ENCODE results near the gene SBNO1. TPM values are rescaled to one million over a fixed set of nuclear protein-coding genes. Genes with fewer than 3 reads are reported as not detected.

SBNO1 gene
- total RNA-seq, 1 experiment from 2014 or later = 43.8 TPM

- RAD21 ChIA-PET (ENCODE audit: low non-redundant PET in 1 of 2, low total read pairs in 2 of 2, uncharacterized antibody in 2 of 2, unreplicated experiment in 2 of 2) = no interaction called here
- H3K27me3 ChIP-seq (ENCODE audit: insufficient read depth, low read length) = no peaks in the 10 kb centered on the region
- H3K27ac ChIP-seq (ENCODE audit: low read depth, low read length) = no peak overlapping the region
- POLR2A ChIA-PET = no interaction called here
- peaks cover 92% of the 10 kb centered on the region for H3K79me2 ChIP-seq (ENCODE audit: insufficient read depth, low read length)
- no peak overlapping the region for H3K4me2 ChIP-seq (ENCODE audit: low read length)
- no peaks in the 10 kb centered on the region for H3K9me2 ChIP-seq (ENCODE audit: insufficient read depth)
- peaks cover 41 to 72% of the 10 kb centered on the region in 2 experiments for H3K36me3 ChIP-seq (ENCODE audit: control insufficient read depth in 1 of 2, insufficient read depth in 2 of 2, low read length in 2 of 2)
- H3K9me3 ChIP-seq (ENCODE audit: control insufficient read depth in 1 of 2, insufficient read depth in 1 of 2, low read depth in 1 of 2, low read length in 2 of 2) = no peaks in the 10 kb centered on the region
- H3K4me1 ChIP-seq (ENCODE audit: control insufficient read depth in 1 of 2, insufficient read depth in 2 of 2, low read length in 2 of 2) = peaks cover 0 to 3% of the 10 kb centered on the region in 2 experiments; a peak in 2 of 4 replicates
- H4K20me1 ChIP-seq (ENCODE audit: insufficient read depth) = no peaks in the 10 kb centered on the region
- ATAC-seq = no peak
- no peak overlapping the region for H2AFZ ChIP-seq (ENCODE audit: low read depth, low read length, poor library complexity, severe bottlenecking)
- TF ChIP-seq SRF (IDR thresholded peaks at IDR 0.05; ENCODE audit: low read depth) (no peak), ELF1 (IDR thresholded peaks at IDR 0.05; ENCODE audit: borderline replicate concordance, low read depth) (no peak), POLR2A (IDR thresholded peaks at IDR 0.05; ENCODE audit: borderline replicate concordance, extremely low read depth, insufficient read depth, insufficient read length) (no peak), REST (IDR thresholded peaks at IDR 0.05; ENCODE audit: low read depth) (no peak), EGR1 (IDR thresholded peaks at IDR 0.05; ENCODE audit: low read depth) (no peak), ATF3 (IDR thresholded peaks at IDR 0.05) (no peak), SIN3A (IDR thresholded peaks at IDR 0.05; ENCODE audit: low read depth) (no peak), YY1 (IDR thresholded peaks at IDR 0.05; ENCODE audit: extremely low read depth, insufficient replicate concordance, low read depth, low read length) (no peak)
- TF ChIP-seq, protein P1, sequence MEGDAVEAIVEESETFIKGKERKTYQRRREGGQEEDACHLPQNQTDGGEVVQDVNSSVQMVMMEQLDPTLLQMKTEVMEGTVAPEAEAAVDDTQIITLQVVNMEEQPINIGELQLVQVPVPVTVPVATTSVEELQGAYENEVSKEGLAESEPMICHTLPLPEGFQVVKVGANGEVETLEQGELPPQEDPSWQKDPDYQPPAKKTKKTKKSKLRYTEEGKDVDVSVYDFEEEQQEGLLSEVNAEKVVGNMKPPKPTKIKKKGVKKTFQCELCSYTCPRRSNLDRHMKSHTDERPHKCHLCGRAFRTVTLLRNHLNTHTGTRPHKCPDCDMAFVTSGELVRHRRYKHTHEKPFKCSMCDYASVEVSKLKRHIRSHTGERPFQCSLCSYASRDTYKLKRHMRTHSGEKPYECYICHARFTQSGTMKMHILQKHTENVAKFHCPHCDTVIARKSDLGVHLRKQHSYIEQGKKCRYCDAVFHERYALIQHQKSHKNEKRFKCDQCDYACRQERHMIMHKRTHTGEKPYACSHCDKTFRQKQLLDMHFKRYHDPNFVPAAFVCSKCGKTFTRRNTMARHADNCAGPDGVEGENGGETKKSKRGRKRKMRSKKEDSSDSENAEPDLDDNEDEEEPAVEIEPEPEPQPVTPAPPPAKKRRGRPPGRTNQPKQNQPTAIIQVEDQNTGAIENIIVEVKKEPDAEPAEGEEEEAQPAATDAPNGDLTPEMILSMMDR (IDR thresholded peaks at IDR 0.05 in 2 of 3, conservative IDR thresholded peaks at IDR 0.05 in 1 of 3; ENCODE audit: borderline replicate concordance in 1 of 3, insufficient read depth in 1 of 3, low read depth in 2 of 3, low read length in 2 of 3) = no peak
- CTCF ChIA-PET = no interaction called here
- no peak for DNase-seq (ENCODE audit: low read depth, low spot score)
- H3K9ac ChIP-seq (ENCODE audit: low read length) = no peak overlapping the region
- no peak overlapping the region for H3K4me3 ChIP-seq (replicated peaks in 1 of 2; ENCODE audit: low read depth in 1 of 2, low read length in 2 of 2)
- intact Hi-C loops (cut with micrococcal nuclease) = no loop called here
- BruUV-seq (replicated peaks) = no TSS peak
Measured at GRCh38 chr12:123395236-123395635, 30.6 kb upstream of the SBNO1 start.

All from HCT116 (cell line).